Gastroesophageal sphincter (tissue), 3 donors: Measurements from ENCODE around the gene INVS.

ENCODE experiments used
- EP300 ChIP-seq: sonication (generic); formaldehyde crosslinking; IDR thresholded peaks from one replicate; pipeline ENCODE4 v1.6.1; 2017; ENCODE audit warnings: antibody characterized with exemption, mild to moderate bottlenecking
- POLR2A ChIP-seq, 2 donors: fragments of 450-650 bp; IDR thresholded peaks; one replicate each; pipeline ENCODE4 v1.6.1; 2017; ENCODE audit warnings: antibody characterized with exemption in 2 of 2, mild to moderate bottlenecking in 2 of 2, moderate library complexity in 1 of 2
- POLR2AphosphoS5 ChIP-seq: sonication (generic); formaldehyde crosslinking; IDR thresholded peaks from one replicate; pipeline ENCODE4 v1.6.1; 2017; ENCODE audit warnings: antibody characterized with exemption
- TF ChIP-seq, protein P1 (sequence below), 4 experiments: fragments of 200-600 bp in 2 of 4; fragments of 450-650 bp in 2 of 4; sonication (generic) in 1 of 4; IDR thresholded peaks; one replicate each; pipeline ENCODE4 v1.5.1; 2017 to 2019; ENCODE audit warnings: antibody characterized with exemption in 4 of 4, mild to moderate bottlenecking in 2 of 4, moderate library complexity in 2 of 4

DNA sequence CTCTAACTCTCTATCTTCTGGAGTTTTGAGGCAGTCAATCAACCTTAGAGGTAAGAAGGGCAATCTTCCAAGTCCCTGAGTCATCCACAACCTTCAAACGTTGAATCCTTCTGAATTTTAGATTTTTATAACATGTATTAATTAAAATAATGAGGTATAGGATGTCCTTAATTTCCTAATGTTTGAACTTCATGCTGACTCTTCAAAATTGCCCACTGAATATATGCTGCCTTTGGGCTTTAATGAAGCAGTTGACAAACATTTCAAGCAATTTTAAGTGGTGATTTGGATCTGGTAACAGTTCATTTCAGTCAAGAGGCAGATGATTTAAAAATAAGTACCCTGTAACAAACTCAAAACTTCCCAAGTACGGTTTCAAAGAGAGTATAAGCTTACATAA, 26.2 kb upstream of the INVS start:
- TF ChIP-seq, protein P1, sequence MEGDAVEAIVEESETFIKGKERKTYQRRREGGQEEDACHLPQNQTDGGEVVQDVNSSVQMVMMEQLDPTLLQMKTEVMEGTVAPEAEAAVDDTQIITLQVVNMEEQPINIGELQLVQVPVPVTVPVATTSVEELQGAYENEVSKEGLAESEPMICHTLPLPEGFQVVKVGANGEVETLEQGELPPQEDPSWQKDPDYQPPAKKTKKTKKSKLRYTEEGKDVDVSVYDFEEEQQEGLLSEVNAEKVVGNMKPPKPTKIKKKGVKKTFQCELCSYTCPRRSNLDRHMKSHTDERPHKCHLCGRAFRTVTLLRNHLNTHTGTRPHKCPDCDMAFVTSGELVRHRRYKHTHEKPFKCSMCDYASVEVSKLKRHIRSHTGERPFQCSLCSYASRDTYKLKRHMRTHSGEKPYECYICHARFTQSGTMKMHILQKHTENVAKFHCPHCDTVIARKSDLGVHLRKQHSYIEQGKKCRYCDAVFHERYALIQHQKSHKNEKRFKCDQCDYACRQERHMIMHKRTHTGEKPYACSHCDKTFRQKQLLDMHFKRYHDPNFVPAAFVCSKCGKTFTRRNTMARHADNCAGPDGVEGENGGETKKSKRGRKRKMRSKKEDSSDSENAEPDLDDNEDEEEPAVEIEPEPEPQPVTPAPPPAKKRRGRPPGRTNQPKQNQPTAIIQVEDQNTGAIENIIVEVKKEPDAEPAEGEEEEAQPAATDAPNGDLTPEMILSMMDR (IDR thresholded peaks at IDR 0.05): no peak
- TF ChIP-seq POLR2AphosphoS5: no peak
- TF ChIP-seq POLR2A (IDR thresholded peaks at IDR 0.05): no peak
- no peak for TF ChIP-seq EP300
